Panc1 (cell line): ENCODE data around the gene FAM222B. TPM values are rescaled to one million over a fixed set of nuclear protein-coding genes. Genes with fewer than 3 reads are reported as not detected.

Experiments used
- ATAC-seq: fragments of 200-7000 bp; cut with Tn5 transposase; 2 replicates; pipeline ENCODE4 v1.9.1; 2020; ENCODE audit warnings: mild to moderate bottlenecking, moderate library complexity
- BruUV-seq: library from RNA; stranded (reverse); fragments of 400-500 nt; replicated peaks from 2 replicates; lab custom pipeline; 2021; lab: Mats Ljungman, UMichigan
- CTCF ChIA-PET: fragments of 300-600 bp; sonication (Branson Sonifier 250); formaldehyde crosslinking; loops from one replicate; lab custom pipeline; 2022; ENCODE audit warnings: antibody characterized with exemption; lab: Charles Lee
- POLR2A ChIA-PET: fragments of 300-600 bp; sonication (Branson Sonifier 250); formaldehyde crosslinking; loops from one replicate; lab custom pipeline; 2022; ENCODE audit warnings: antibody characterized with exemption; lab: Charles Lee
- DNase-seq: peaks from one replicate; pipeline ENCODE4 v3.0.0-alpha.2; 2010; ENCODE audit warnings: low read depth, low spot score
- H3K27ac ChIP-seq: 2 replicates; pipeline ENCODE4 v1.5.1; 2011; ENCODE audit warnings: mild to moderate bottlenecking, low read length, inconsistent platforms
- H3K27me3 ChIP-seq: fragments of 200-500 bp; sonication (Bioruptor generic); 2 replicates; pipeline ENCODE4 v1.6.0; 2014; ENCODE audit warnings: low read length, inconsistent platforms; ENCODE audit not compliant: control insufficient read depth, insufficient read depth
- H3K36me3 ChIP-seq: fragments of 200-500 bp; sonication (Bioruptor generic); 2 replicates; pipeline ENCODE4 v1.5.1; 2014; ENCODE audit warnings: inconsistent platforms, mild to moderate bottlenecking, low read length, moderate library complexity; ENCODE audit not compliant: control insufficient read depth, insufficient read depth
- H3K4me1 ChIP-seq: 2 replicates; pipeline ENCODE4 v1.5.1; 2011; ENCODE audit warnings: inconsistent platforms, mild to moderate bottlenecking, low read length, moderate library complexity; ENCODE audit not compliant: control insufficient read depth, insufficient read depth
- H3K4me3 ChIP-seq, 2 experiments: 2 replicates each; pipeline ENCODE4 v1.5.1; 2011 to 2012; ENCODE audit warnings: low read depth in 2 of 2, low read length in 2 of 2, mild to moderate bottlenecking in 2 of 2, inconsistent platforms in 1 of 2, moderate library complexity in 1 of 2
- H3K9me3 ChIP-seq: fragments of 200-500 bp; sonication (Bioruptor generic); 2 replicates; pipeline ENCODE4 v1.5.1; 2014; ENCODE audit warnings: low read depth, mild to moderate bottlenecking, inconsistent platforms, low read length, moderate library complexity; ENCODE audit not compliant: control insufficient read depth, insufficient read depth
- POLR2AphosphoS5 ChIP-seq: IDR thresholded peaks from 2 replicates; pipeline ENCODE4 v1.6.1; 2012; ENCODE audit warnings: mild to moderate bottlenecking, low read depth, low read length, moderate library complexity
- SIN3A ChIP-seq: IDR thresholded peaks from 2 replicates; pipeline ENCODE4 v1.6.1; 2012; ENCODE audit warnings: low read depth, mild to moderate bottlenecking, low read length, moderate library complexity, borderline replicate concordance; ENCODE audit not compliant: insufficient read depth
- TCF7L2 ChIP-seq: IDR thresholded peaks from 2 replicates; pipeline ENCODE4 v1.6.1; 2011; ENCODE audit warnings: mild to moderate bottlenecking, low read depth, low read length, inconsistent platforms
- in situ Hi-C: cut with HindIII; loops from 2 replicates; pipeline ENCODE4 v1.10.0; 2016; ENCODE audit warnings: low sequenced_read_pairs, low pct_unique_long_range_greater_than_20kb
- intact Hi-C: fragments of 100-400 bp; cut with micrococcal nuclease; formaldehyde crosslinking; loops from one replicate; pipeline ENCODE4 v1.10.0; 2022; ENCODE audit not compliant: unreplicated experiment
- total RNA-seq: library from RNA; stranded (reverse); gene quantifications from one replicate; pipeline ENCODE4 v1.2.1, GENCODE V29; 2021; ENCODE audit not compliant: unreplicated experiment
- TF ChIP-seq, protein P1 (sequence below), 2 experiments: IDR thresholded peaks; 2 replicates each; pipeline ENCODE4 v1.6.1; 2011 to 2012; ENCODE audit warnings: low read depth in 2 of 2, control low read depth in 1 of 2, low read length in 1 of 2, mild to moderate bottlenecking in 1 of 2, moderate library complexity in 1 of 2; ENCODE audit not compliant: insufficient read depth in 1 of 2
- TF ChIP-seq, protein P2 (sequence below): fragments of 450-650 bp; IDR thresholded peaks from 2 replicates; pipeline ENCODE4 v1.5.1; 2017; ENCODE audit warnings: mild to moderate bottlenecking

FAM222B gene
- total RNA-seq, 1 experiment from 2014 or later = 38.5 TPM

DNA sequence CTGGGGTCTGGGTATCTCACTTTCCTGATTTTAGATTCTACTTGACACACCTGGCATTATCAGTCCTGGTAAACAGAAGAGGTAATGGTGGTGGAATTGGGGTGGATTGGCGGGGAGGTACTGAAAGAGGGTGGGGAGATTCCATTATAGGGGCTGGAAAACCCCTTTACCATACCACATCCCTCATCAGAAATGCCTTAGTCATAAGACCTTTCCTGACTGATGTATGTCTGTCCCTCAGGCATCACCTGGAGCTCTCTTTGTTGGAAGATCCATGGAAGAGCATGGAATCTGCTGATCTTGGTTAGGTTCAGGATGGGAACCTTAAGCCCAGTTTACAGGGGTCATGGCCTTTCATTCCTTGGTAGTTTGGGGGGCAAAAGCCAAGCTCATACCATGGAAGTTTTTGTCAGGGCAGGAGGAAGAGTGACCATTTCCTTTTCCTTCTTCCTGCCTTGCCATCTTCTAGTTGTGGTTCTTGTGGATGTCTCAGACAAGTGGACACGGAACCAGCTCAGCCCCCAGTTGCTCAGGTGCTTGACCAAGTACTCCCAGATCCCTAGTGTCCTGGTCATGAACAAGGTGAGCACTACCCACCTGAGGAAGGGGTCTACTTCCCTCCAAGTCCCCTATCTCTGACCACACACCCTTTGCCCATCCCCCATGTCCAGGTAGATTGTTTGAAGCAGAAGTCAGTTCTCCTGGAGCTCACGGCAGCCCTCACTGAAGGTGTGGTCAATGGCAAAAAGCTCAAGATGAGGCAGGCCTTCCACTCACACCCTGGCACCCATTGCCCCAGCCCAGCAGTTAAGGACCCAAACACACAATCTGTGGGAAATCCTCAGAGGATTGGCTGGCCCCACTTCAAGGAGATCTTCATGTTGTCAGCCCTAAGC is 15.6 kb upstream of the FAM222B start:
- Histone ChIP-seq H3K9me3 (no peaks in the 10 kb centered on the region), H3K27ac (no peak overlapping the region), H3K4me3 (no peak overlapping the region), H3K27me3 (no peaks in the 10 kb centered on the region), H3K36me3 (peaks cover 6% of the 10 kb centered on the region; the same call in 1 of the 2 replicates), H3K4me1 (peaks cover 9% of the 10 kb centered on the region)
- ATAC-seq = no peak
- ChIA-PET CTCF (no interaction called here), POLR2A (no interaction called here)
- intact Hi-C loops = no loop called here
- in situ Hi-C loops = no loop called here
- TF ChIP-seq TCF7L2 (no peak), POLR2AphosphoS5 (no peak), SIN3A (no peak)
- TF ChIP-seq, protein P1, sequence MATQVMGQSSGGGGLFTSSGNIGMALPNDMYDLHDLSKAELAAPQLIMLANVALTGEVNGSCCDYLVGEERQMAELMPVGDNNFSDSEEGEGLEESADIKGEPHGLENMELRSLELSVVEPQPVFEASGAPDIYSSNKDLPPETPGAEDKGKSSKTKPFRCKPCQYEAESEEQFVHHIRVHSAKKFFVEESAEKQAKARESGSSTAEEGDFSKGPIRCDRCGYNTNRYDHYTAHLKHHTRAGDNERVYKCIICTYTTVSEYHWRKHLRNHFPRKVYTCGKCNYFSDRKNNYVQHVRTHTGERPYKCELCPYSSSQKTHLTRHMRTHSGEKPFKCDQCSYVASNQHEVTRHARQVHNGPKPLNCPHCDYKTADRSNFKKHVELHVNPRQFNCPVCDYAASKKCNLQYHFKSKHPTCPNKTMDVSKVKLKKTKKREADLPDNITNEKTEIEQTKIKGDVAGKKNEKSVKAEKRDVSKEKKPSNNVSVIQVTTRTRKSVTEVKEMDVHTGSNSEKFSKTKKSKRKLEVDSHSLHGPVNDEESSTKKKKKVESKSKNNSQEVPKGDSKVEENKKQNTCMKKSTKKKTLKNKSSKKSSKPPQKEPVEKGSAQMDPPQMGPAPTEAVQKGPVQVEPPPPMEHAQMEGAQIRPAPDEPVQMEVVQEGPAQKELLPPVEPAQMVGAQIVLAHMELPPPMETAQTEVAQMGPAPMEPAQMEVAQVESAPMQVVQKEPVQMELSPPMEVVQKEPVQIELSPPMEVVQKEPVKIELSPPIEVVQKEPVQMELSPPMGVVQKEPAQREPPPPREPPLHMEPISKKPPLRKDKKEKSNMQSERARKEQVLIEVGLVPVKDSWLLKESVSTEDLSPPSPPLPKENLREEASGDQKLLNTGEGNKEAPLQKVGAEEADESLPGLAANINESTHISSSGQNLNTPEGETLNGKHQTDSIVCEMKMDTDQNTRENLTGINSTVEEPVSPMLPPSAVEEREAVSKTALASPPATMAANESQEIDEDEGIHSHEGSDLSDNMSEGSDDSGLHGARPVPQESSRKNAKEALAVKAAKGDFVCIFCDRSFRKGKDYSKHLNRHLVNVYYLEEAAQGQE (IDR thresholded peaks at IDR 0.05; ENCODE audit: insufficient read depth in 1 of 2, low read depth in 2 of 2, low read length in 1 of 2) = no peak
- TF ChIP-seq, protein P2, sequence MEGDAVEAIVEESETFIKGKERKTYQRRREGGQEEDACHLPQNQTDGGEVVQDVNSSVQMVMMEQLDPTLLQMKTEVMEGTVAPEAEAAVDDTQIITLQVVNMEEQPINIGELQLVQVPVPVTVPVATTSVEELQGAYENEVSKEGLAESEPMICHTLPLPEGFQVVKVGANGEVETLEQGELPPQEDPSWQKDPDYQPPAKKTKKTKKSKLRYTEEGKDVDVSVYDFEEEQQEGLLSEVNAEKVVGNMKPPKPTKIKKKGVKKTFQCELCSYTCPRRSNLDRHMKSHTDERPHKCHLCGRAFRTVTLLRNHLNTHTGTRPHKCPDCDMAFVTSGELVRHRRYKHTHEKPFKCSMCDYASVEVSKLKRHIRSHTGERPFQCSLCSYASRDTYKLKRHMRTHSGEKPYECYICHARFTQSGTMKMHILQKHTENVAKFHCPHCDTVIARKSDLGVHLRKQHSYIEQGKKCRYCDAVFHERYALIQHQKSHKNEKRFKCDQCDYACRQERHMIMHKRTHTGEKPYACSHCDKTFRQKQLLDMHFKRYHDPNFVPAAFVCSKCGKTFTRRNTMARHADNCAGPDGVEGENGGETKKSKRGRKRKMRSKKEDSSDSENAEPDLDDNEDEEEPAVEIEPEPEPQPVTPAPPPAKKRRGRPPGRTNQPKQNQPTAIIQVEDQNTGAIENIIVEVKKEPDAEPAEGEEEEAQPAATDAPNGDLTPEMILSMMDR = no peak
- BruUV-seq = TSS peak; percentile 51
- no peak for DNase-seq

DNA sequence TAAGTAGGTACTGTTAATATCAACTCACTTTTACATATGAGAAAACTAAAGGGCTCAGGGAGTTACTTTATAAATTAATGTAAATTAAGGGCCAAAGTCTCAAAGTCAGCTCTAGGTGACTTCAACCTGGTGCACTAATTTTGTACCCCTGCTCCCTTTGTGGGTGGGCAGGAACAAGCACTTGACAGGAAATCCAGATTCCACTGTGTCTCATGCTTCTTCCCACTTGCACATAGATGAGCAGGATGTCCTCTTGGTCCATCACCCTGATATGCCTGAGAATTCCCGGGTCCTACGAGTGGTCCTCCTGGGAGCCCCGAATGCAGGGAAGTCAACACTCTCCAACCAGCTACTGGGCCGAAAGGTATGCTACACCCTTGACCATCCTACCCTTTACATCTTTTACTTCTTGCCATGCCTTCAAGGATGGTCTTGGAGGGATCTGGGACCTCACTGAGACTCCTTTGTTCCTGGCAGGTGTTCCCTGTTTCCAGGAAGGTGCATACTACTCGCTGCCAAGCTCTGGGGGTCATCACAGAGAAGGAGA is 13.5 kb upstream of the FAM222B start:
- ChIA-PET POLR2A (interaction anchor here (0.5 to 0.7 kb wide), 2 partner anchors 14 to 137 kb away, joined by 5 to 7 read pairs; no protein-coding TSS in a partner anchor), CTCF (interaction anchor here (0.7 kb wide), 1 partner anchor 49 kb away, joined by 3 read pairs; no protein-coding TSS in a partner anchor)
- Histone ChIP-seq H3K4me3 (peak overlapping the region in 1 of 2 experiments; percentile 91; a peak in 1 of 4 replicates), H3K36me3 (peaks cover 6% of the 10 kb centered on the region; the same call in 1 of the 2 replicates), H3K9me3 (no peaks in the 10 kb centered on the region), H3K4me1 (peaks cover 9% of the 10 kb centered on the region), H3K27me3 (no peaks in the 10 kb centered on the region), H3K27ac (no peak overlapping the region)
- intact Hi-C loops = no loop called here
- TF ChIP-seq TCF7L2 (no peak), POLR2AphosphoS5 (no peak), SIN3A (no peak)
- TF ChIP-seq, protein P2 = no peak
- no peak for DNase-seq
- ATAC-seq = no peak
- in situ Hi-C loops = no loop called here
- no TSS peak for BruUV-seq
